Measurements from ENCODE around the gene ULK1. TPM values are rescaled to one million over a fixed set of nuclear protein-coding genes. Genes with fewer than 3 reads are reported as not detected.

ULK1 gene
- total and polyA plus RNA-seq, 2 donors (not counting 1 experiment from before 2014, with no cell fraction given): 3.3 to 14.9 TPM

GRCh38 chr12:131914179-131914702, 19.8 kb downstream of the ULK1 start:
- Histone ChIP-seq H2AFZ (ENCODE audit: low read length) (no peak overlapping the region), H3K79me2 (ENCODE audit: control insufficient read depth, insufficient read depth, low read length) (no peaks in the 10 kb centered on the region), H3K4me3 (replicated peaks in 1 of 4; ENCODE audit: control extremely low read depth in 1 of 4, insufficient read depth in 1 of 4, low read depth in 3 of 4, low read length in 4 of 4) (no peak overlapping the region), H3K27me3 (ENCODE audit: control insufficient read depth, insufficient read depth, low read length) (no peaks in the 10 kb centered on the region), H3K36me3 (ENCODE audit: control insufficient read depth, insufficient read depth, low read length) (peaks cover 15% of the 10 kb centered on the region), H4K20me1 (ENCODE audit: control insufficient read depth, extremely low read depth, insufficient read depth, low read length) (no peaks in the 10 kb centered on the region), H3K9ac (ENCODE audit: insufficient read depth, low read length) (no peak overlapping the region), H3K4me2 (ENCODE audit: extremely low read depth, insufficient read depth, low read length) (no peak overlapping the region), H3K9me3 (ENCODE audit: control insufficient read depth, insufficient read depth, low read depth, low read length) (no peaks in the 10 kb centered on the region), H3K4me1 (ENCODE audit: control insufficient read depth, extremely low read depth, insufficient read depth, low read length) (peaks cover 6% of the 10 kb centered on the region), H3K27ac (ENCODE audit: insufficient read depth, low read length) (no peak overlapping the region)
- DNase-seq (ENCODE audit: low read depth in 2 of 2): no peak
- TF ChIP-seq EZH2 (IDR thresholded peaks at IDR 0.05; ENCODE audit: low read length, missing control alignments) (no peak), CTCF (conservative IDR thresholded peaks at IDR 0.05 in 1 of 2, IDR thresholded peaks at IDR 0.05 in 1 of 2; ENCODE audit: low read depth in 1 of 2, low read length in 2 of 2) (no peak)

- no peaks in the 10 kb centered on the region for H3K9me3 ChIP-seq (ENCODE audit: control insufficient read depth, insufficient read depth, low read depth, low read length)
- no peak overlapping the region for H2AFZ ChIP-seq (ENCODE audit: low read length)
- no peaks in the 10 kb centered on the region for H4K20me1 ChIP-seq (ENCODE audit: control insufficient read depth, extremely low read depth, insufficient read depth, low read length)
- no peak overlapping the region for H3K27ac ChIP-seq (ENCODE audit: insufficient read depth, low read length)
- H3K4me1 ChIP-seq (ENCODE audit: control insufficient read depth, extremely low read depth, insufficient read depth, low read length): peaks cover 6% of the 10 kb centered on the region
- H3K4me3 ChIP-seq (replicated peaks in 1 of 4; ENCODE audit: control extremely low read depth in 1 of 4, insufficient read depth in 1 of 4, low read depth in 3 of 4, low read length in 4 of 4): no peak overlapping the region
- DNase-seq (ENCODE audit: low read depth in 2 of 2): no peak
- no peaks in the 10 kb centered on the region for H3K27me3 ChIP-seq (ENCODE audit: control insufficient read depth, insufficient read depth, low read length)
- no peaks in the 10 kb centered on the region for H3K79me2 ChIP-seq (ENCODE audit: control insufficient read depth, insufficient read depth, low read length)
- no peak overlapping the region for H3K4me2 ChIP-seq (ENCODE audit: extremely low read depth, insufficient read depth, low read length)
- peaks cover 14% of the 10 kb centered on the region for H3K36me3 ChIP-seq (ENCODE audit: control insufficient read depth, insufficient read depth, low read length)
- TF ChIP-seq EZH2 (IDR thresholded peaks at IDR 0.05; ENCODE audit: low read length, missing control alignments) (no peak), CTCF (conservative IDR thresholded peaks at IDR 0.05 in 1 of 2, IDR thresholded peaks at IDR 0.05 in 1 of 2; ENCODE audit: low read depth in 1 of 2, low read length in 2 of 2) (no peak)
- H3K9ac ChIP-seq (ENCODE audit: insufficient read depth, low read length): no peak overlapping the region
Measured at GRCh38 chr12:131915000-131915689, 20.7 kb downstream of the ULK1 start.

GRCh38 chr12:131915823-131916222, 21.4 kb downstream of the ULK1 start:
- Histone ChIP-seq H4K20me1 (ENCODE audit: control insufficient read depth, extremely low read depth, insufficient read depth, low read length) (no peaks in the 10 kb centered on the region), H3K4me1 (ENCODE audit: control insufficient read depth, extremely low read depth, insufficient read depth, low read length) (peaks cover 6% of the 10 kb centered on the region), H3K27ac (ENCODE audit: insufficient read depth, low read length) (no peak overlapping the region), H3K4me3 (replicated peaks in 1 of 4; ENCODE audit: control extremely low read depth in 1 of 4, insufficient read depth in 1 of 4, low read depth in 3 of 4, low read length in 4 of 4) (no peak overlapping the region), H3K9ac (ENCODE audit: insufficient read depth, low read length) (no peak overlapping the region), H3K27me3 (ENCODE audit: control insufficient read depth, insufficient read depth, low read length) (no peaks in the 10 kb centered on the region), H3K36me3 (ENCODE audit: control insufficient read depth, insufficient read depth, low read length) (peaks cover 12% of the 10 kb centered on the region), H3K4me2 (ENCODE audit: extremely low read depth, insufficient read depth, low read length) (no peak overlapping the region), H3K79me2 (ENCODE audit: control insufficient read depth, insufficient read depth, low read length) (no peaks in the 10 kb centered on the region), H2AFZ (ENCODE audit: low read length) (no peak overlapping the region), H3K9me3 (ENCODE audit: control insufficient read depth, insufficient read depth, low read depth, low read length) (no peaks in the 10 kb centered on the region)
- TF ChIP-seq EZH2 (IDR thresholded peaks at IDR 0.05; ENCODE audit: low read length, missing control alignments): no peak
- no peak for TF ChIP-seq CTCF (conservative IDR thresholded peaks at IDR 0.05 in 1 of 2, IDR thresholded peaks at IDR 0.05 in 1 of 2; ENCODE audit: low read depth in 1 of 2, low read length in 2 of 2)
- no peak for DNase-seq (ENCODE audit: low read depth in 2 of 2)
